ENCODE measurements around the gene LAMB2. TPM values are rescaled to one million over a fixed set of nuclear protein-coding genes. Genes with fewer than 3 reads are reported as not detected.

Gene LAMB2
- total RNA-seq, 1 donor from 2014 or later, result 645 TPM

DNA sequence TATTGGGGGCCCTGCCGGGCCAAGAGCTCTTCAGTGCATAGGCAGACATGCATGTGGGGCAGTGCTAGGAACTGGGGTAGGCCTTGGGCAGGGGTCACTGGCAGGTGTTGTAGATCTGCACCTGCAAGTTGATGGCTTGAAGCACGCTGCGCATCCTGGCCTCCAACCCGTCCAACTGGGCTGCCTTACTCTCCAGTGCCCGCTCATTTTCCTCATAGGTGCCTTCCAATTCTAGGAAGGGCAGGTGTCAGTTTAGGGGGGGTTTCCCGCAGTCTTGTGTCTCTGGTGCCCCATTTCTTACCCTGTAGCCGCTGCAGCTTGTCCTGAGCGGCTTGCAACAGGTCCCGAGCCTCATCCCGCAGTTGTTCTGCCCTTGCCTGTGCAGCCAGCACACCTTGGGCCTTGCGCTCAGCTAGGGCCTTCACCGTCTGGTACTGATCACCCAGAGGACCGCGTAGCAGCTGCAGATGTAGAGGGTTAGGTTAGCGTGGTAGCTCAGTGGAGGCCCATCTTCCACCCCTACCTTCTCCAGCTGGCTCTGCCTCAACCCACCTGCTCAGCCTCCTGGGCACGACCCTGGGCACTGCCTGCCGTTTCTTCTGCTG is 11.6 kb downstream of the LAMB2 start:
- DNase-seq (ENCODE audit: low read depth), result no peak

DNA sequence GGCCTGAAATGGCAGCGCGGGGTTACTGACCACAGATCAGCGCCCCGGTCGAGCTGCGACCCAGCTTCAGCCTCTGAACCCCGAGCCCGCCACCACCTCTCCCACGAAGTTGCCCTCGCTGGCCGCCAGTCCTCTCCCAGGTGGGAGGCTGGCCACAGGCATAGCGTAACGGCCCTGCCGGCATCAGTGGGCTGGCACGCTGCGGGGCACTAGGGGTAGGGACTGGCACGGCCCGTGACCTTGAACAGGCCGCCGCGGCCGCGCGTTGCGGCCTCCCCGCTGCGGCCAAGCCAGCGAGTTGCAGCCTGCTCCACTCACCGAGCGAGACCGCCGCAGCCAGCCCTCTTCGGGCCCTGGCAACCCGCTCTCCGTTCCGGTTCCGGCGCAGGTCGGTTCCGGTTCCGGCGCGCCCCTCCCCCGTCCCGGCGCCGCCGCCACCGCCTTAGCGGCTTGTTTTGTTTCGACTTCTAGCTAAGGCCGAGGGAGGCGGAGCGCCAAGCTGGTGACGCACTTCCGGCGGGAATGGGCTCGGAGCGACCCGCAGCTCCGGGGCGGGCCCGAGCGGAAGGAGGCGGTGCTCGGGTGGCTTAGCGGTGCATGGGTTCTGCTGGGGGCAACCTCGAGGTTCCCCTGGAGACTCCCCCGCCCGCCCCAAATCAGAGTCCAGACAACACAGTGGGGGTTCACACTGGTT is 12.3 kb downstream of the LAMB2 start, which contains the start of gene USP19:
TSS of gene USP19 (minus strand) at position 386 of the 694 bp plus-strand sequence. CDS start 1,678 bp downstream, outside the sequence.
- peak; percentile 78 for DNase-seq (ENCODE audit: low read depth)

DNA sequence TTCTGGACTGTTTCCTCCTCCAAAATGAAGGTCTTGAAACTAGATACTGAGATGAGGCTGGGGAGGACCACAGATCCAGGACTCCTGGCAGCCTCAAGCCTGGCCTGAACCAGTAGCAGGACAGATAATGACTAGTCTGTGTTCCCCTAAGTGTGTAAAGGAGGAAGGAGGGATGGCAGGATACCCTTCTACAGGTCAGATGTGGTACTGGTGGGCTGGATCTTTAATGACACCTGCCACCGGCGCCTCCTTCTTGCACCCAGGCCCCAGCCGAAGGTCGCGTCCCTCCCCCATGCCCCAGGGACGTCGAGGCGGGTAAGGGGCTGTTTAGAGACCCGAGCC is 12.8 kb downstream of the LAMB2 start:
- DNase-seq (ENCODE audit: low read depth), result no peak

DNA sequence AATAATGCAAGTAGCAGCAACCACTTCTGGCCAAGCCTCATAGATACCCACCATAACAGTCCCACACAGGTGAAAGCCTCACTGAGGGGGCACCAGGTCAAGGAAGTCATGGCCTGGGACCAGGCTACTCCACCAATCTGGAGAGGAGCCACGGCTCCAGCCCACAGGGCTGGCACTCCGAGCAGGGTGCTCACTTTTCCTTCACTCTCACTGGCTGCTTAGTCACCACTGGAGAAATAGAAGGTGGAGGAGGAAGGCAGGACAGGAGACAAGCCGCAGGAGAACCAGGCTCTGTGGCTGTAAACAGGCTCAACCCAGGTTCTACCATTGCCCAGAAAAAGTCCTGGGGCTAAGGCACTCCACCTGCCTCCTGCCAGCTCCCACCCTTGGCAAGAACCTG is 13.4 kb downstream of the LAMB2 start:
- no peak for DNase-seq (ENCODE audit: low read depth)

DNA sequence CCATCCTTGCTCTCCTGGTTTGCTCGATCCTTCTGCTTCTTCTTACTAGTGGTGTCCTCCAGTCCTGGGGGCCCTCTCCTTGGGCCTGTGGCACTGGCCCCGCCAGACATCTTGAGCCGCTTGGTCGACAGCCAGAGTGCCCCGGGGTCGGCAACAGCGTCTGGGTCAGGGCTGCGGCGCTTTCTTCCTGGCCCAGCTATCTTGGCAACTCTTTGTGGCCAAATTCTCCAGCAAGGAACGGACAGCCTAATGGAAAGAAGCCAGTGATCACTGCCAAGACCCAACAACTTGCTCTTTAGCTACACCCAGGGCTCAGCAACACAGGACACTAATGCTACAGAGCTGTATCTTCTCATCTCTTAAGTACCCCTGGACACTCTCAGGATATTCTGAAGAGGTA is 13.8 kb downstream of the LAMB2 start:
- DNase-seq (ENCODE audit: low read depth), result no peak

DNA sequence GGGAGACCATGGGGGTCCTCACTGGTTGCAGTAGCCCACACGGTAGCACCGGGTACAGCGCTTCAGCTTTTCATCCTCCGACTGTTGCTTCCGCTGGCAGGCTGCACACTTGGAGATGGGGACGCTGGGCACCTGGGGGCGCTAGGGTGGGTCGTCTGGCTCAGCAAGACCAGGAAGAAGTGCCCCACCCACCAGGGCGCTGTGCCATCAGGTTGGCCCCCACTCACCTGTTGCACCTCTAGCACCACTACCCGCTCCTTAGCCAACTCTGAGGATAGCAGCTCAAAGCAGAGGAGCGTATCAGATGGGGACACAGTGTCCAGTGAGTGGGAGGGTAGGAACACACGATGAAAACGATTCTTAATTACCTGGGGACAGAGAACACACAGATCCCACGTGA is 20.6 kb downstream of the LAMB2 start:
- no peak for DNase-seq (ENCODE audit: low read depth)

DNA sequence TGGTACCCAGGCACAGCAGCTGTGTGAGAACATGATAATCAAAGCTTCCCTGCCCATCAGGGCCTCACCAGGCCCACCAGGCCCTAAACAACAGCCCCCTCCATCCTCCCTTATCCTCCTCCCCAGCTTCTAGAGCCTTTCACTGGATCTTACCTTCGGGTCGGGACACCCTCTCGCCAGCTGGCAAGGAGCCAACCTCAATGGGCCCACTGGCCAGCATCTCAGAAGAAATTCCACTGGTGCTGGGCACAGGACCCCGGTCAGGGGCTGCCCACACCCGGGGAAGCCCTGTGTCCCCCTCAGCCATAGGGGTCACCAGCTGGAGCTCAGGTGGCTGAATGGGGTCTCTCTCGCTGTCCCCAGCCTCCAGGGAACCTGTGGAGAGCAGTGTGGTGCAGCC is 21.5 kb downstream of the LAMB2 start:
- DNase-seq (ENCODE audit: low read depth), result no peak

DNA sequence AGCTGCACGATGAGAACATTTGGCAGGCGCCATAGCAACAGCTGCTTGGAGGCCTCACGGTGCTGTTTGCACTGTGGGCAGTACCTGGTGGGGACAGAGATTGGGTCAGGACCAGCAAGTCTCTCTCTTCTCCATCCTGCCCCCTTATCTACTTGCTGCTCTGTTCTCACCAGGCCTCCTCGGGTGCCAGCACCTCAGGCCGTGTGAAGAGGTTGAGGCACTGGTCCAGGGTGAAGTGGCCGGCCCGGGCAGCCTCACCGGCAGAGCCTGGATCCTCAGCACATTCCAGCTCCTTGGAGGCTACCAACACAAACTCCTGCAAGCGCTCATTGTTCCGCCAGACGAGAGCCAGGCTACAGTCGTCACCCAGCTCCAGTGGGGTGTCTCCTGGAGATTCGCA is 22.1 kb downstream of the LAMB2 start:
- no peak for DNase-seq (ENCODE audit: low read depth)

DNA sequence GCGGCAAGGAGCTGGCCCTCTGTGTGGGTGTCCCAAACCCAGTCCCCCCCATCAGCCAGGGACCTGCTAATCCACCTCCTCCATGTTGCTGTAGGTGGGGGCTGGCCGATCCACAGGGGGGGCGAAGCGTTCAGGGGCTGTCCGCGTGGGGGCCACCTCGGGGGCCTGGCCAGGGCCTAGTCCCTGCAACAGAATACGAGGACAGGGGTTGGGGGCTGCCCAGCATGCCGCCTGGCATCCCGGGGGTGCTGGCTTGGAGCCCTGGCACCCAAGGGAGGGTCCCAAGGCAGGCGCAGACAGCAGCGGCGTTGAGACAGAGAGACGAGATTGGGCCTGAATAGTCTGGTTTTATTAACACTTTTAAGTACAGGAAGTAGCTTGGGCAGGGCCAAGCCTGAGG is 24.5 kb downstream of the LAMB2 start:
- no peak for DNase-seq (ENCODE audit: low read depth)

DNA sequence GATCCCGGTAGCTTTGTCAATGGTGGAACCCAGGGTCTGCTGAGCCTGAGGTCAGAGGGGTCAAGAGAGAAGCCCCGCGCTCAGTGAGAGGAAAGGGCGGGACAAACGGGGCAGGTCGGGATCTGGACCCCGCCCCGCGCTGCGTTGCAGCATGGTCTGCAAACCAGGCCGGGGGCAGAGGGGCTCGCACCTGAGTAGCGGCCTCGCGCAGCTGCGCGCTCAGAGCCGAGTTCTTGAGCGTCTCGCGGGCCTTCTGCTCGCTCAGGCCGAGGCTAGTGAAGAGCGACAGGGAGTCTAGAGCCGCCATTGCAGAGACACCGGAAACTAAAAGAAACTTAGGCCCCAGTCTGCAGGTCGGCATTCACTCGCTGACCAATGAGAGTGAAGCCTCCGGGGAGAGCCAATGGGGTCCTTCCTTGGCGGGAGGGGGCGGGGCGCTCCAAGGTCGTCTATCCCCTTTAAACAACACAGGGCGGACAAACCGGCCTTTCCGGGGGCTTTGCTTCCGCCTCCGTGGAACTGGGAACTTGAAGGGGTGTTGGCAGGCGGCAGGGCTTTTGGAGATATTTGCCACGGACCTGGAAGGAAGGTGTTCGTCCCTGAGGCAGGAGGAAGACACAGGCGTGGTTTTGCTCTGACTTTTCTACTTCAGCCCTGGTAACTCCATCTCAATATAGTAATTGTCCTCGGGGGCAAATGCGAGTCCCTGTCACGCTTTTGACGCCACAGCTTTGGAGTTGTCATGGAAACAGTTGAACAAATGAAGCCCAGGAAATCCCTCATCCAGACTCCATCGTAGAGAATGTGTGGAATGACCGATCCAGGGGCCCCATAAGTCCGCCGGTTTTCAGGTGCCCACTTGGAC is 28.2 kb downstream of the LAMB2 start, which contains the start of gene QARS1:
TSS of gene QARS1 (minus strand) at position 331 of the 865 bp plus-strand sequence. CDS start at position 307, 24 bp downstream.
- peak; percentile 82 for DNase-seq (ENCODE audit: low read depth)

DNA sequence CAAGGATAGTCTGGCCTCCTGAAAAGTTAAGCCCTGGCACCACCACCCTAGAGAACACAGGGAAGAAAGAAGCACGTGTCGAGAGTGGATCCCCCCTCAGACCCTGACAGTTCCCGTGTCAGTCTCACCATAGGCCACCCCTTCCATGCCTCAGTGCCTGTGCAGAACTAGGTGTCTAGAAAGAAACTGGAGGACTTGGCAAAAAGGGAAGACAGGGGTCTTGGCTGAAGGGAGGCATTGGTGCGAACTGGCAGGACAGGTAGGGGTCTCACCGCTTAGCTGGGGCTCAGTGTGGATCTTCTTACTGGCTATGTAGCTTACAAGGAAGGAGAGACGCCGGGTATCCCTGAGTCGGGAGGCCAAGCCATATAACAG is 28.8 kb downstream of the LAMB2 start:
- no peak for DNase-seq (ENCODE audit: low read depth)

DNA sequence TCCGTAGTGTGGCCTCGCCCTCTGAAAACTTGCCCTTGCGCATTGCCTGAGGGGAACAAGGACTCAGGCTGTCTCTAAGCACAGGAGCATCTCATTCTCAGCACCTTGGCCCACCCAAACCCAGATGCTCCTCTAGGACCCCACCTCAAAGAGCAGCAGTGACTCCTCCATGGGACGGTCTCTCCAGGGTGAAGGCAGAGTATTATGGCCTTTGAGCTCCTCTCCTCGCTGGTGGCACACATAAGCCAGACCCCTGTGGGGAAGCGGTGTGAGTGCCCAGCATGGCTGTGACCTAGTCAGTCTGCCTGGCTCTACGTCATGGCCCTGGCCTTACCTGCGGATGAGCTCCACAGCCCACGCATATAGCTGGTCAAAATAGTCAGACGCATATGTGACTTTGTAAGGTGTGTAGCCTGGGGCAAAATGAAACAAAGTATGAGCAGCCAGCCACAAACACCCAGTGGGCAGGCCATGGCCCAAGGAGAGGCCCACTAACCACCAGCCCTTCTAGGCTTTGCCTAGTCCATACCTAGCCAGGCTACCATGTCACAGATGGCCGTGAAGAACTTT is 32.7 kb downstream of the LAMB2 start:
- no peak for DNase-seq (ENCODE audit: low read depth)

DNA sequence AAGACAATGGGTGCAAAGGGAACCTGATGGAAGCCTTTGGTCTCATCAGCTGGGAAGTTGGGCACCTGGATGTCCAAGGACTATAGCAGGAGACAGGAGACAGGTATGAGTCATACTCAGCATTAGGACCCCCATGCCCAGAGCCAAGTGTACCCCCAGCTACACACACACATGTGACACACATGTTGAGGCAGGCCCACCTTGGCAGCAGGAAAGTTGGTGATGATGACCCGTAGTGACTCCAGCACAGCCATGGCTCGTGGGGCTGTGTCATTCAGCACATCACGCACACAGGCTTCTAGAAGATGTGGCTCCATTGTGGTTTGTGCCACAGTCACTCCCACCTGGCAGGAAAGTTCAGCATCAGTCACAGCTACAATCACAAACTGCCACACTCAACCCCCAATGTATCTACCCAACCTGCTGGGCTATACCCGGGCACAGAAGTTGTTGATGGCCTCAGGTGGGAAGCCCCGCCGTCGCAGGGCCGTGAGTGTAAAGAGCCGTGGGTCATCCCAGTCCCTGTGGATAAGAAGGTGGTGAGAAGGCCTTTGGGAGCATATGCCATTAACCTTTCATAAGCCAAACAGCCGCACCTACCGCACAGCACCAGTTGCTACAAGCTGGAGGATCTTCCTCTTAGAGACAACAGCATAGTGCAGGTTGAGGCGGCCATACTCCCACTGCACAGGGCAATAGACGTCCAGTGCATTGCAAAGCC is 33.8 kb downstream of the LAMB2 start:
- DNase-seq (ENCODE audit: low read depth), result no peak

DNA sequence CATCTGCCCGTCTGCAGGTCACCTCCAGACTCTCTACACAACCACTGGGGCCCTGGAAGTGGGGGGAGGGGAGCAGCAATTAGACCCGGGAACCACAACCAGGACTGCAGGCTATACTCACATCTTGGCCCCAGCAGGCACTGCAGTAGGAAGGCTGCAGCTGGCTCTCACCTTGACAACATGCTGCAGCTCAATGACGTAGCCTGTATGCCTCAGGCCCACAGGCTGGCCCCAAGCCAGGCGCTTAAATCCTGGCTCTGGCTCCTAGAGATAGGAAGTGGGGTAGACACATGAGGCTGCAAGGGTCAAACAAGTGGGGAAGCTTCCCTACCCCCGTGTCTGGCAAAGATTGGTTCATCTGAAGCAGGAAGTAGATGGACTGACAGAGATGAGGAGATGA is 34.4 kb downstream of the LAMB2 start:
- no peak for DNase-seq (ENCODE audit: low read depth)

DNA sequence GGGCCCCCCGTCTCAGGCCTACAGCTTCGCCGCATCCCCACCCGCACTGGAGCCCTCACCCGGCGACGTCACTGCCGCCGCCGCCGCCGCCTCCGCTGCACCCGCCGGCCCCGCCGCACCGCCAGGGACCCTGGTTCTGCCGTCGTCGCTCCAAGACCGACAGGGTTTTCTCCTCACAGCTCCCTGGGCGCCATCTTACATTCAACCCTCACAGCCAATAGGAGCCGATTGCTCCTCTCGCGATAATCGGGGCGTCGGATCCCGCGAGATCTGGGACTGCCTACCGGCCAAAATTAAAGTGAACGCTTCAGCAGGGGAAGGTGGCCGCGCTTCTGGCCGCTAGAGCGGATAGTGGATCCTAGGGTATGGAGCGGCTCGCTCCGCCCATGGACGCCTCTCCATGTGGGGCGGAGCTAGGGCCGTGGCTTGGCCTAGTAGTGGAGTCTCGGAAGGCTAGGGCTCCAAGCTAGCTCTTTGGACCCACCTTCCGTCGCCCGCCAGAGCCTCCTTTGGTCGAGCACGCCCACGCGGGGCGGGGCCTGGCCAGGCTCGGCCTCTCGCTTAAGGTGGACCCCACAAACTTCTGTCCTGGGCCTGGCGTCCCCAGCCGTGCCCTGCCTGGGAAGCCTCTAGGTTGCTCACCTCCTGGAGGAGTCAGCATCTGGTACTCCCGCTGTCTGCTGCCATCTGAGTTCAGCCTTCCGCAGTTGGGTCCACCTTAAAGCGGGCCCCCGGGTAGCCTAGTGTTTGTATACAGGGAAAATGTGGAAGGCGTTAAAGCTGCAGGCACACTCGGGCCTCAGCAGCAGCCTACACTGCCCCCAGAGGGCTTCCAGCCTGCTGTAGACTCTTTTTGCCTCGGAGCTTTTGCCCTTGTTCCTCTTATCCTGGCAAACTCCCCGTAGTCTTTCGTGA is 38.7 kb downstream of the LAMB2 start, which contains the start of gene QRICH1:
TSS of gene QRICH1 (minus strand) at position 219 of the 915 bp plus-strand sequence. CDS start 17,054 bp downstream, outside the sequence.
- peak; percentile 95 for DNase-seq (ENCODE audit: low read depth)

DNA sequence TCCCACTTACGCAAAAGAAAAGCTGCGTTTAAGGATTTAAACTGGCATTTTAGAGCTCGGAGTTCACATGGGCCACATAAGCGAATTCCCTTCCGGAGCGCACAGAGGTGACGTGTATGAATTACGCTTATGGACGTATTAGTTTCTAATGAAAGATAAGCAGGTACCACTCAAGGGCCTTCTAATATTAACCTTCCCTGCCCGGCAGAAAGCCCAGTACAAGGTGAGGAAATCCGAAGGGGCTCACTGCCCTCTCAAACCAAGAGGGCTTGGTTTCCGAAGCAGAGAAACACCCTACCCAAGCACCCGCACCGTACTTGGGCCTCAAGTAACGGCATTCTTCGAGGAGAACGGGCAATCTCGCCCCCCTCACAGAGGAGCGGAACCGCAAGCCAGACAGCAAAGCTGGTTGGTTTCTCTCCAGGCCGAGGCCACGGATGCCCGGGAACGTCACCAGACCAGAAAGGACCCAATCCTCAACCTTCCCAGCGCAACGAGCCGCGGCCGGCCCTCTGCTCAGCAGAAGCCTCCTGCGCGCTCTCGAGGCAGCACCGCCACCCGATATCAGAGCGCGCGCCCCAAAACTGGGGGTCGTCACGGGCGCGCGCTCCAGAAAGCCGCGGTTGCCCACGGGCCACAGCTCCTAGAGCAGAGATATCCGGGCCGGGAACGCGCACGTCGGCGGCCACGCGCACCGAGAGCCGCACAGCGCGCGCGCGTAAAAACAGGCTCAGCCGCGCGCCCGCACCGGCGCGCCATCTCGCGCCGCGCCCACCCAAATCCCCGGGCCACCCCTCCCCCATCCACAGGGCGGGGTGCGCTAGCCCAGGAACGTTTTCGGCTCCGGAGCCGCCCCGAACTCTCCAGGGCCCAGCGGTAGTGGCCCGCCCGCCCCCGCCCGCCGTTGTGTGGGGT is 39.7 kb downstream of the LAMB2 start:
- peak; percentile 77 for DNase-seq (ENCODE audit: low read depth)

DNA sequence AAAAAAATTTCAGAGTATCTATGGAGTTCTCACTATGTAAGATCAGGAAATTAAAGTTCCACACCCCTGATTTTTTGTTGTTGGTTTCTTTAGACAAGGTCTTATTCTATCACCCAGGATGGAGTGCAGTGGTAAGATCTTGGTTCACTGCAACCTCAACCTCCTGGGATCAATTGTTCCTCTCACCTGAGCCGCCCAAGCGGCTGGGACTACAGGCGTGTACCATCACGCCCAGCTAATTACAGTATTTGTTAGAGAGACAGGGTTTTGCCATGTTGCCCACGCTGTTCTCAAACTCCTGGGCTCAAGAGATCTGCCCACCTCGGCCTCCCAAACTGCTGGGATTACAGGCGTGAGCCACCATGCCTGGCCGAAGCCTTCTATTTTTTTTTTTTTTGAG is 51.4 kb downstream of the LAMB2 start:
- no peak for DNase-seq (ENCODE audit: low read depth)

DNA sequence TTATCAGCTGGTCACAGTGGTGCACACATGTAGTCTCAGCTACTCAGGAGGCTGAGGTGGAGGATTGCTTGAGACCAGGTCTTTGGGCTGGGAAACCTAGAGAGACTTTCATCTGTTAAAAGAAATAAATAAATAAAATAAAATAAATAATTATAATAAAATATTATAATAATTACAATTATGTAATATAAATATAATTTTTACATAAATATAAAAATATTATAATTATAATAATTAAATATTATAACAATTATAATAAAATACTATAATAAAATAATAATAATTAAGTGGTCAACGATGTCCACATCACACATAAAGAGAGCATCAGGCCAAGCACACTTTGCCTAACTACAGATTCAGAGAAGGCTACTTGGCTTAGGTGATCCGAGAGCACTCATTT is 53.6 kb downstream of the LAMB2 start:
- no peak for DNase-seq (ENCODE audit: low read depth)

DNA sequence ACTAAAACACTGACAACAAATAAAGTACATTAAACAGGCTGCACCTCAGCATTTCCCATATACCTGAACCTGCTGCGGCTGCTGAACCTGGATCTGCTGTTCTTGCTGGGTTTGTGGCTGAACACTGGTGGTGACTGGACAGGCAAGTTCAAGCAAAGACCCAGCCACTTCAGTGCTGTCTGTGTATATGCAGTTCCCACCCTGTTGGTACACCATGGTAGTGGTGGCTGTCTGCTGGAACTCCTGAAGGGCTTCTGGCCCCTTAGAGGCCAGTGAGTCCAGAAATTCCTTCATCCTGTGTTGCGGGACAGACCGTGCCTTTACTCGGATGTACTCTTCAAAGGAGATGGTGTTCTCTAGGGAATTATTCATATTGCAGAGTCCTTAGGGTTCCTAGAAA is 56.2 kb downstream of the LAMB2 start:
- no peak for DNase-seq (ENCODE audit: low read depth)
